GM23338 (cell line): Measurements from ENCODE around the gene NUP214. TPM values are rescaled to one million over a fixed set of nuclear protein-coding genes. Genes with fewer than 3 reads are reported as not detected.

Experiments
- ATAC-seq: fragments of 200-7000 bp; cut with Tn5 transposase; 3 replicates; pipeline ENCODE4 v1.9.1; 2020
- DNase-seq: peaks from one replicate; pipeline ENCODE4 v3.0.0-alpha.2; 2015; ENCODE audit warnings: low spot score
- H2AFZ ChIP-seq: fragments of 200-600 bp; sonication (generic); 2 replicates; pipeline ENCODE4 v1.8.0; 2016; ENCODE audit warnings: antibody characterized with exemption, mild to moderate bottlenecking, moderate library complexity
- H3F3A ChIP-seq: fragments of 200-600 bp; sonication (generic); replicated peaks from 2 replicates; pipeline ENCODE4 v1.8.0; 2017; ENCODE audit warnings: antibody characterized with exemption, mixed run types, low read depth
- H3K27ac ChIP-seq: fragments of 200-600 bp; sonication (generic); 2 replicates; pipeline ENCODE4 v1.6.1; 2016; ENCODE audit warnings: low read depth
- H3K27me3 ChIP-seq: fragments of 200-600 bp; sonication (generic); 2 replicates; pipeline ENCODE4 v1.8.0; 2016; ENCODE audit warnings: mild to moderate bottlenecking, mixed run types, moderate library complexity; ENCODE audit not compliant: insufficient read depth
- H3K36me3 ChIP-seq: fragments of 200-600 bp; sonication (generic); 2 replicates; pipeline ENCODE4 v1.8.0; 2016; ENCODE audit warnings: mild to moderate bottlenecking; ENCODE audit not compliant: insufficient read depth
- H3K4me1 ChIP-seq: fragments of 200-600 bp; sonication (generic); 2 replicates; pipeline ENCODE4 v1.8.0; 2016; ENCODE audit warnings: mild to moderate bottlenecking, moderate library complexity; ENCODE audit not compliant: insufficient read depth
- H3K4me2 ChIP-seq: fragments of 200-600 bp; sonication (generic); 2 replicates; pipeline ENCODE4 v1.7.1; 2017; ENCODE audit warnings: mixed run types
- H3K4me3 ChIP-seq: fragments of 200-600 bp; sonication (generic); 2 replicates; pipeline ENCODE4 v1.6.1; 2016; ENCODE audit warnings: mixed run types
- H3K79me2 ChIP-seq: fragments of 200-600 bp; sonication (generic); replicated peaks from 2 replicates; pipeline ENCODE4 v1.8.0; 2017; ENCODE audit warnings: mild to moderate bottlenecking; ENCODE audit not compliant: insufficient read depth
- H3K9me2 ChIP-seq: fragments of 200-600 bp; sonication (generic); 2 replicates; pipeline ENCODE4 v1.8.0; 2017; ENCODE audit not compliant: insufficient read depth
- H4K20me1 ChIP-seq: fragments of 200-600 bp; sonication (generic); replicated peaks from 2 replicates; pipeline ENCODE4 v1.8.0; 2017; ENCODE audit warnings: mild to moderate bottlenecking; ENCODE audit not compliant: insufficient read depth
- H3K27ac Mint-ChIP-seq: 2 replicates; pipeline ENCODE4 v1.8.0; 2020; ENCODE audit warnings: inconsistent platforms, mild to moderate bottlenecking, moderate library complexity, mixed read lengths
- H3K27me3 Mint-ChIP-seq: 3 replicates; pipeline ENCODE4 v1.8.0; 2022; ENCODE audit warnings: low read depth, mild to moderate bottlenecking, moderate library complexity, mixed read lengths, inconsistent platforms; ENCODE audit not compliant: insufficient read depth, poor library complexity
- H3K36me3 Mint-ChIP-seq: 3 replicates; pipeline ENCODE4 v1.8.0; 2021; ENCODE audit warnings: low read depth, mild to moderate bottlenecking, inconsistent platforms, moderate library complexity, mixed read lengths
- H3K4me1 Mint-ChIP-seq: 3 replicates; pipeline ENCODE4 v1.8.0; 2020; ENCODE audit warnings: mild to moderate bottlenecking, inconsistent platforms, mixed read lengths
- H3K4me3 Mint-ChIP-seq: 3 replicates; pipeline ENCODE4 v1.8.0; 2021; ENCODE audit warnings: moderate library complexity, mild to moderate bottlenecking, inconsistent platforms, mixed read lengths
- H3K9me3 Mint-ChIP-seq: 3 replicates; pipeline ENCODE4 v1.8.0; 2020; ENCODE audit warnings: moderate library complexity, mild to moderate bottlenecking, inconsistent platforms, mixed read lengths
- EZH2 ChIP-seq: fragments of 200-600 bp; sonication (generic); IDR thresholded peaks from one replicate; pipeline ENCODE4 v1.8.0; 2017; ENCODE audit warnings: antibody characterized with exemption, mild to moderate bottlenecking, low read depth; ENCODE audit not compliant: unreplicated experiment
- EZH2phosphoT487 ChIP-seq: fragments of 200-600 bp; sonication (generic); IDR thresholded peaks from one replicate; pipeline ENCODE4 v1.8.1; 2018; ENCODE audit warnings: antibody characterized with exemption; ENCODE audit not compliant: unreplicated experiment
- JUNB ChIP-seq: IDR thresholded peaks from one replicate; pipeline ENCODE4 v1.6.1; 2016; ENCODE audit warnings: antibody characterized with exemption; ENCODE audit not compliant: unreplicated experiment
- NANOG ChIP-seq: IDR thresholded peaks from 2 replicates; pipeline ENCODE4 v1.6.1; 2016; ENCODE audit warnings: antibody characterized with exemption, borderline replicate concordance
- POLR2AphosphoS5 ChIP-seq: IDR thresholded peaks from 2 replicates; pipeline ENCODE4 v1.6.1; 2016; ENCODE audit warnings: antibody characterized with exemption, low read depth
- STAT1 ChIP-seq: IDR thresholded peaks from one replicate; pipeline ENCODE4 v1.6.1; 2016; ENCODE audit warnings: antibody characterized with exemption; ENCODE audit not compliant: unreplicated experiment
- ZNF114 ChIP-seq: fragments of 250-450 bp; sonication (Bioruptor Pico); IDR thresholded peaks from 2 replicates; pipeline ENCODE4 v1.5.0; 2020; ENCODE audit warnings: mild to moderate bottlenecking, moderate library complexity
- ZNF331 ChIP-seq: fragments of 250-450 bp; sonication (Bioruptor Pico); IDR thresholded peaks from 2 replicates; pipeline ENCODE4 v1.5.0; 2020; ENCODE audit warnings: low read depth, mild to moderate bottlenecking, moderate library complexity
- ZNF462 ChIP-seq: fragments of 250-450 bp; sonication (Bioruptor Pico); IDR thresholded peaks from 2 replicates; pipeline ENCODE4 v1.5.0; 2020; ENCODE audit warnings: mild to moderate bottlenecking, moderate library complexity
- polyA plus RNA-seq: library from polyadenylated mRNA; unstranded; fragments of >200 nt; fragmentation: Nextera tagmentation; extraction: Ambion mirVana; gene quantifications from 2 replicates; pipeline ENCODE4 v1.2.1, GENCODE V29; 2016
- total RNA-seq: library from RNA; depleted of rRNA; stranded (reverse); fragments of >200 nt; shearing (Covaris generic); gene quantifications from 2 replicates; pipeline ENCODE4 v1.2.3, GENCODE V29; 2014
- TF ChIP-seq, protein P1 (sequence below): IDR thresholded peaks from one replicate; pipeline ENCODE4 v1.6.1; 2018; ENCODE audit warnings: antibody characterized with exemption; ENCODE audit not compliant: unreplicated experiment

NUP214 gene
- total and polyA plus RNA-seq, 2 experiments from 2014 or later, result 36.0 to 57.0 TPM

GRCh38 chr9:131087354-131087893 is 38.0 kb upstream of the NUP214 start:
- H3K27me3 Mint-ChIP-seq, result no peaks in the 10 kb centered on the region
- no peak overlapping the region for H3K4me2 ChIP-seq
- H4K20me1 ChIP-seq, result no peaks in the 10 kb centered on the region
- H3K4me3 Mint-ChIP-seq, result no peak overlapping the region
- no peaks in the 10 kb centered on the region for H3K79me2 ChIP-seq
- no peaks in the 10 kb centered on the region for H3K27me3 ChIP-seq
- H3K36me3 ChIP-seq, result no peaks in the 10 kb centered on the region
- no peak overlapping the region for H3K27ac Mint-ChIP-seq
- no peaks in the 10 kb centered on the region for H3K4me1 ChIP-seq
- no peaks in the 10 kb centered on the region for H3K9me3 Mint-ChIP-seq
- 0 out of 2 replicates have a peak, but pooled peaks cover 2% of the 10 kb centered on the region for H3F3A ChIP-seq
- H3K4me3 ChIP-seq, result no peak overlapping the region
- H3K27ac ChIP-seq, result no peak overlapping the region
- H3K36me3 Mint-ChIP-seq, result no peaks in the 10 kb centered on the region
- ATAC-seq (no peak), DNase-seq (no peak)
- no peak overlapping the region for H2AFZ ChIP-seq
- no peaks in the 10 kb centered on the region for H3K4me1 Mint-ChIP-seq
- TF ChIP-seq JUNB, result no peak
- no peak for TF ChIP-seq NANOG
- TF ChIP-seq ZNF114 (CRISPR knock-in tag), result no peak
- TF ChIP-seq STAT1, result no peak
- H3K9me2 ChIP-seq, result no peaks in the 10 kb centered on the region

GRCh38 chr9:131090025-131090787 is 35.2 kb upstream of the NUP214 start:
- TF ChIP-seq JUNB (no peak), POLR2AphosphoS5 (no peak), EZH2phosphoT487 (no peak), ZNF331 (no peak), ZNF462 (CRISPR knock-in tag) (no peak), ZNF114 (CRISPR knock-in tag) (no peak), EZH2 (no peak)
- TF ChIP-seq, protein P1, sequence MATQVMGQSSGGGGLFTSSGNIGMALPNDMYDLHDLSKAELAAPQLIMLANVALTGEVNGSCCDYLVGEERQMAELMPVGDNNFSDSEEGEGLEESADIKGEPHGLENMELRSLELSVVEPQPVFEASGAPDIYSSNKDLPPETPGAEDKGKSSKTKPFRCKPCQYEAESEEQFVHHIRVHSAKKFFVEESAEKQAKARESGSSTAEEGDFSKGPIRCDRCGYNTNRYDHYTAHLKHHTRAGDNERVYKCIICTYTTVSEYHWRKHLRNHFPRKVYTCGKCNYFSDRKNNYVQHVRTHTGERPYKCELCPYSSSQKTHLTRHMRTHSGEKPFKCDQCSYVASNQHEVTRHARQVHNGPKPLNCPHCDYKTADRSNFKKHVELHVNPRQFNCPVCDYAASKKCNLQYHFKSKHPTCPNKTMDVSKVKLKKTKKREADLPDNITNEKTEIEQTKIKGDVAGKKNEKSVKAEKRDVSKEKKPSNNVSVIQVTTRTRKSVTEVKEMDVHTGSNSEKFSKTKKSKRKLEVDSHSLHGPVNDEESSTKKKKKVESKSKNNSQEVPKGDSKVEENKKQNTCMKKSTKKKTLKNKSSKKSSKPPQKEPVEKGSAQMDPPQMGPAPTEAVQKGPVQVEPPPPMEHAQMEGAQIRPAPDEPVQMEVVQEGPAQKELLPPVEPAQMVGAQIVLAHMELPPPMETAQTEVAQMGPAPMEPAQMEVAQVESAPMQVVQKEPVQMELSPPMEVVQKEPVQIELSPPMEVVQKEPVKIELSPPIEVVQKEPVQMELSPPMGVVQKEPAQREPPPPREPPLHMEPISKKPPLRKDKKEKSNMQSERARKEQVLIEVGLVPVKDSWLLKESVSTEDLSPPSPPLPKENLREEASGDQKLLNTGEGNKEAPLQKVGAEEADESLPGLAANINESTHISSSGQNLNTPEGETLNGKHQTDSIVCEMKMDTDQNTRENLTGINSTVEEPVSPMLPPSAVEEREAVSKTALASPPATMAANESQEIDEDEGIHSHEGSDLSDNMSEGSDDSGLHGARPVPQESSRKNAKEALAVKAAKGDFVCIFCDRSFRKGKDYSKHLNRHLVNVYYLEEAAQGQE, result no peak

More at GRCh38 chr9:131090025-131090787, 35.2 kb upstream of the NUP214 start:
- H3K27me3 ChIP-seq, result no peaks in the 10 kb centered on the region
- no peaks in the 10 kb centered on the region for H3K9me3 Mint-ChIP-seq
- no peak for ATAC-seq
- no peaks in the 10 kb centered on the region for H3K4me1 ChIP-seq
- peaks cover 2% of the 10 kb centered on the region for H3K27me3 Mint-ChIP-seq
- H3K4me2 ChIP-seq, result no peak overlapping the region
- no peak overlapping the region for H2AFZ ChIP-seq
- no peak for DNase-seq
- no peaks in the 10 kb centered on the region for H3K36me3 ChIP-seq
- H3K27ac ChIP-seq, result no peak overlapping the region
- H3K27ac Mint-ChIP-seq, result no peak overlapping the region
- no peaks in the 10 kb centered on the region; the same call in 2 of the 3 replicates for H3K36me3 Mint-ChIP-seq
- no peak overlapping the region for H3K4me3 Mint-ChIP-seq
- H3K4me1 Mint-ChIP-seq, result peaks cover 4% of the 10 kb centered on the region
- H4K20me1 ChIP-seq, result no peaks in the 10 kb centered on the region; the same call in 1 of the 2 replicates
- H3K79me2 ChIP-seq, result no peaks in the 10 kb centered on the region
- 0 out of 2 replicates have a peak, but pooled peaks cover 4% of the 10 kb centered on the region for H3F3A ChIP-seq
- H3K4me3 ChIP-seq, result no peak overlapping the region
- no peaks in the 10 kb centered on the region for H3K9me2 ChIP-seq
